ENCODE data around the gene NIT2. TPM values are rescaled to one million over a fixed set of nuclear protein-coding genes. Genes with fewer than 3 reads are reported as not detected.
"Not testable (repeated sequence)": the region's sequence is repeated elsewhere in the genome, so short reads cannot be mapped to it uniquely, and the experiment has no call there.

NIT2 gene
- polyA plus RNA-seq, 1 donor, result 23.9 TPM

GRCh38 chr3:100338911-100339310 is 4.4 kb downstream of the NIT2 start:
- DNase-seq (ENCODE audit: low read depth), result no peak

GRCh38 chr3:100339786-100340185 is 5.2 kb downstream of the NIT2 start:
- DNase-seq (ENCODE audit: low read depth), result no peak

- DNase-seq (ENCODE audit: low read depth), result no peak
Measured at GRCh38 chr3:100340527-100340926, 6.0 kb downstream of the NIT2 start.

DNA sequence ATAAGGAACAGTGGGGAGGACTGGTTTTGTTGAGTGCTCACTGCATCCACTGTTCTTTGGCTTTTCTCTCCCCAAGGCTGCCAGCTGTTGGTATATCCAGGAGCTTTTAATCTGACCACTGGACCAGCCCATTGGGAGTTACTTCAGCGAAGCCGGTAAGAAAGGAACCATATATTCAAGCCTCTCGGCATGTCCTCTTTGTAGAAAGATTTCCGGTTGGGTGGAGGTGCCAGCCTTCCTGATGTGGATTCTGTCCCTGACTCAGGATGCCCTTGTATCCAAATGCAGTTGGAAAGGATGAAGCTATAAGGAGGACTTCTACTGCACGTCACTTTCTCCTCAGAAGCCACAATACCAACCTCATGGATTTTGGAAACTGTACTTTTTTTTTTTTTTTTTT is 14.2 kb downstream of the NIT2 start:
- DNase-seq (ENCODE audit: low read depth), result no peak

GRCh38 chr3:100351770-100352169 is 17.2 kb downstream of the NIT2 start:
- not testable (repeated sequence) for DNase-seq (ENCODE audit: low read depth)

- no peak for DNase-seq (ENCODE audit: low read depth)
Measured at GRCh38 chr3:100352296-100353231, 18.0 kb downstream of the NIT2 start.

GRCh38 chr3:100354850-100355249 is 20.3 kb downstream of the NIT2 start:
- no peak for DNase-seq (ENCODE audit: low read depth)

DNA sequence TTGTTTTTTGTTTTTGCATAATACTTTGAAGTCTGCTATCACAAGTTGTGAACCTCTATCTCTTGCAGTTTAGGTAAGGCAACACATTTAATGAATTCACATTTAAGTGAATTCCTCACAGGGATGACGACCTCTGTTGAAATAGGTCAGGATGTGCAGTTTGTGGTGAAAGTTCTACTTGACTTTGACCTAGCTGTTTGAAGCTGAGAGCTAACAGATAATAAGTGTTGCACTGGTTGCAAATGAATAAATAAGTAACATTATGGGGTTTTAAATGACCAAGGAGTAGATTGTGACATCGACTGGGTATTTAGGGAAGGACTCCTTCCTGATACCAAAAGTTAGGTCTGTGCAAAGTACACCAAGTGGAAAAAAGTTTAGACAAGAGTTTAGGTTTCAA is 23.9 kb downstream of the NIT2 start:
- no peak for DNase-seq (ENCODE audit: low read depth)

DNA sequence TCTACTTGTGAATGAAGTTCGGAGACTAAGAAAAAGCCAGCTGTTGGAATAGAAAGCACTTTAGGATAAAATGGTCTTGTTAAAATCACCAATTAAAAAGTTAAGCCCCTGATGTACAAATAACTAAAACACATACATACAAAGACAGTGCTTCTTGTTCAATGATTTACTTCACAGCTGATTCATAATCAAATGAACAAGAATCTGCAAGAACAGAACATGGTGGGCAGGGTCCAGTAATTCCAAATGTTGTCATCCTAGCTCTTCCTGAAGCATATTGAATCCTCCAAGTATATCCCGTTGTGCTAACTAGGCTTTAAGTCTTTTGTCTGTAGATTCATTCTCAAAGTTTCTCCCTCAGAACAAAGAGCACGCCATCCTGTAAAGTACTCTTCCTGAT is 24.5 kb downstream of the NIT2 start:
- DNase-seq (ENCODE audit: low read depth), result no peak

- DNase-seq (ENCODE audit: low read depth), result no peak
Measured at GRCh38 chr3:100360757-100361496, 26.4 kb downstream of the NIT2 start.

- no peak for DNase-seq (ENCODE audit: low read depth)
Measured at GRCh38 chr3:100361897-100362296, 27.3 kb downstream of the NIT2 start.

DNA sequence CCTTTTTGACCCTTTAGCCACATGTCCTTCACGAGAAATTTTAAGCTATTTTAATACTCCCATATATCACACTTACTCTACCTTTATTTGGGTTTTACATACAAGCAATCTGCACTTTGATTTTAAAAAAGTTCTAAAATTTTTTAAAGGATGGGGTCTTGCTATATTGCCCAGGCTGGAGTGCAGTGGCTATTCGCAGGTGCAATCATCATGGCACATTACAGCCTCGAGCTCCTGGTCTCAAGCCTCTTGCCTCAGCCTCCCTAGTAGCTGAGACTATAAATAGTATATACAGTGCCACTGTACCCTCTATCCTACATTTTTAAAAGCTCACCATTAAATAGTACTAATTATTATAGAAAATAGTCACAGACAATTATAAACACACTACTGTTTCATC is 29.9 kb downstream of the NIT2 start:
- no peak for DNase-seq (ENCODE audit: low read depth)

DNA sequence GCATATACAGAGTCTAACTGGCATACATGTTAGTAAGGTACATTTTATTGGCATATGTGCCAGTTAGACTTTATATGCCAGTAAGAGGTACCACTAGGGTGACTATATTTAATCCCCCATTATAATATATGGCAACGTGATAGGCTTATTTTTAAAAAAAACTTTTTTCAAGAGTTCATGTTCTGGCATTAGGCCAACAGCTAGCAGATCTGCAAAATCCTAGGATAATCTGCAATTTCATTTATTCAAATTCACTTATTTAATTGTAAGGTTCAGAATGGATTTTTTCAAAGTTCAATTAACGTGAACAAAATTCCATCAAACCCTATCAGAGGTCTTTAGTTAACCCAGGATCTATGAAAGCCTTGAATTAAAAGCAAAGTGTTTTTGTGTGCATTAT is 31.9 kb downstream of the NIT2 start:
- DNase-seq (ENCODE audit: low read depth), result no peak

DNA sequence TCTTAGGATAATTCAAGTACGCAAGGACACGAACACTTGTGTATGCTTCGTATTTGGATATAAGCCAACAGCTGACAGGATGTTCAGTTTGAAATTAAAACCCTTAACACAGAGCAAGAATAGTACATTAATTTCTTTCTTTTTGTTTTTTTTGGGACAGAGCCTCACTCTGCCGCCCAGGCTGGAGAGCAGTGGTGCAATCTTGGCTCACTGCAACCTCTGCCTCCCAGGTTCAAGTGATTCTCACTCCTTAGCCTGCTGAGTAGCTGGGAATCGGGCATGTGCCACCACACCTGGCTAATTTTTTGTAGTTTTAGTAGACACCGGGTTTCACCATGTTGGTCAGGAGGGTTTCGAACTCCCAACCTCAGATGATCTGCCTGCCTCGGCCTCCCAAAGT is 33.9 kb downstream of the NIT2 start:
- DNase-seq (ENCODE audit: low read depth), result no peak

DNA sequence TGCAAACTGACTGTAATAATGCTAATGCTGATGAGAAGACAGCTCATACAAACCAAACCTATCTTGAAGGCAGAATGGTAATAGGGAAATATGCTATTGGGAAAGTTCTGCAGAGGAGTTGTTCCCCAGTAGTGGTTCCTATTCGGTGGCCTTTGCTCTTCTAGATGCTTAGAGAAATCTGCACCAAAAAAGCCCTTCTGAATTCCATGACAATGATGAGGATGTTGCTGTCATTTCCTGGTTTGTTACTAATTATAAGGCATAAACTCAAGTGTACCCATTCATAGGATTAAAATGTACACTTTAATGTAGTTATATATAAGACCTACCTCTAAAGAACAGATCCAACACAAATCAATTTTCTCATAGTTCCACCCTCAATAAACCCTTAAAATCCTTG is 36.2 kb downstream of the NIT2 start:
- no peak for DNase-seq (ENCODE audit: low read depth)

GRCh38 chr3:100374521-100374920 is 40.0 kb downstream of the NIT2 start:
- DNase-seq (ENCODE audit: low read depth), result no peak

DNA sequence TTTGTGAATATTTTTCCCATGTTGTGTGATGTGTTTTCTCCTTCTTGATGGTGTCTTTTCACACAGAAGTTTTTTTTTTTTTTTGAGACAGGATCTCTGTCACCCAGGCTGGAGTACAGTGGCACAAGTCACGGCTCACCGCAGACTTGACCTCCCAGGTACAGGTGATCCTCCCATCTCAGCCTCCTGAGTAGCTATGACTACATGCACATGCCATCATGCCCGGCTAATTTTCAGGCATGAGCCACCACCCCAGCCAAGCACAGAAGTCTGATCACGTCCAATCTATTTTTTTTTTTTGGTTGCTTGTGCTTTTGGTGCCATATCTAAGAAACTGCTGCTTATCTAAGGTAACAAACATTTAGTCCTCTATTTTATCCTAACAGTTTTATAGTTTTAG is 41.7 kb downstream of the NIT2 start:
- DNase-seq (ENCODE audit: low read depth), result no peak

- DNase-seq (ENCODE audit: low read depth), result no peak
Measured at GRCh38 chr3:100384733-100385525, 50.4 kb downstream of the NIT2 start.

DNA sequence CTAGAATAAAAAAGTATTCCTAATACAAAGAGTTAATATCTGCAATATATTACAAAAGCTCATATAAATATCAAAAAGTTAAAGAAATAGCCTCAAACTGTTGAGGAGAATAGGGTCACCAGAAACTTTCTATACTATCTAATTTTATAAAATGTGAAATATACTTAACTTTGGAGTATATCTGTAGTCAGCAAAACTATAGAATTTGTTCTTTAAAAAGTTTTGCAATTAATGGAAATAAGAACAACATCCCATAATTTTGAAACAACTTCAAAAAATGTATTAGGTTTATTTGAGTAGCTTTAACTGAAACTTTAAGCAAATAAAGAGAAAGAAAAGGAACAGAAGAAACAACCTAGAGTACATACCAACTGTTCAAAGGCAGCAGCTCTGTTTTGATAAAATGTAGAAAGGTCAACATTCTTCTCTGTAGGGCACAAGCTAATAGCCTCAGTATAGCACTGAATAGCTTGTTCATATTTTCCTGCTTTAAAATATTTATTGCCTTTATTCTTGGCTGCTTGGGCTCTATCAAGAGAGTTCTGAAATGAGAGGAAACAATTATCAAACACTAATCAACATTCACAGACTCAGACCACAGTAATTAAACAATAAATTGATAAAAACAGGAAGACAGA is 52.0 kb downstream of the NIT2 start:
- DNase-seq (ENCODE audit: low read depth), result no peak

- no peak for DNase-seq (ENCODE audit: low read depth)
Measured at GRCh38 chr3:100389025-100389424, 54.5 kb downstream of the NIT2 start.

GRCh38 chr3:100395679-100396431 is 61.3 kb downstream of the NIT2 start:
- no peak for DNase-seq (ENCODE audit: low read depth)

Measured in forelimb muscle (tissue), 1 donor.